ENCODE measurements around the gene PRKD1.

DNA sequence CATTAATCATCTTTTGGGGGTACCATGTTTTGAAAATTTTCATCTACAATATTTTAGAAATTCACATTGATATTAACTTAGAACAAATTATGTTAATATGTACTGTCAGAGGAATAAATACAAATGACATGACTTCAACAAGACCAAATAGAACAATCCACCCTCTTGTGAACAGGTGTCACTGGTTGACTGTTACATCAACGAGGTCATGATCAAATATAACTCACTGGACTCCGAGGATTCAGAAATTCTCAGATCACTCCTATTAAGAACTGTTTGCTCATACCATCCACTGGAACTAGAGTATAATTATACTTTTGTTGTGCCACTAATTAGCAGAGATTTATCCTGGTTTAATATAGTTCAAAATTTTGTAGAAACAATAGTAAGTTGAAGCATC lies 318.8 kb downstream of the PRKD1 start:
- TF ChIP-seq, protein P1, sequence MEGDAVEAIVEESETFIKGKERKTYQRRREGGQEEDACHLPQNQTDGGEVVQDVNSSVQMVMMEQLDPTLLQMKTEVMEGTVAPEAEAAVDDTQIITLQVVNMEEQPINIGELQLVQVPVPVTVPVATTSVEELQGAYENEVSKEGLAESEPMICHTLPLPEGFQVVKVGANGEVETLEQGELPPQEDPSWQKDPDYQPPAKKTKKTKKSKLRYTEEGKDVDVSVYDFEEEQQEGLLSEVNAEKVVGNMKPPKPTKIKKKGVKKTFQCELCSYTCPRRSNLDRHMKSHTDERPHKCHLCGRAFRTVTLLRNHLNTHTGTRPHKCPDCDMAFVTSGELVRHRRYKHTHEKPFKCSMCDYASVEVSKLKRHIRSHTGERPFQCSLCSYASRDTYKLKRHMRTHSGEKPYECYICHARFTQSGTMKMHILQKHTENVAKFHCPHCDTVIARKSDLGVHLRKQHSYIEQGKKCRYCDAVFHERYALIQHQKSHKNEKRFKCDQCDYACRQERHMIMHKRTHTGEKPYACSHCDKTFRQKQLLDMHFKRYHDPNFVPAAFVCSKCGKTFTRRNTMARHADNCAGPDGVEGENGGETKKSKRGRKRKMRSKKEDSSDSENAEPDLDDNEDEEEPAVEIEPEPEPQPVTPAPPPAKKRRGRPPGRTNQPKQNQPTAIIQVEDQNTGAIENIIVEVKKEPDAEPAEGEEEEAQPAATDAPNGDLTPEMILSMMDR (IDR thresholded peaks at IDR 0.05 in 8 of 11, conservative IDR thresholded peaks at IDR 0.05 in 3 of 11): no peak
- TF ChIP-seq POLR2A (IDR thresholded peaks at IDR 0.05): no peak
- TF ChIP-seq POLR2AphosphoS5 (IDR thresholded peaks at IDR 0.05): no peak

Measured in spleen (tissue), 7 donors.